HFFc6 (cell line): ENCODE results near the gene EXOC4. TPM values are rescaled to one million over a fixed set of nuclear protein-coding genes. Genes with fewer than 3 reads are reported as not detected.

Source experiments
- DNase-seq: peaks from one replicate; pipeline ENCODE4 v3.0.0-alpha.2; 2018
- H3K27ac Mint-ChIP-seq: 2 replicates; pipeline ENCODE4 v1.8.0; 2020; ENCODE audit warnings: mild to moderate bottlenecking, mixed read lengths
- H3K27me3 Mint-ChIP-seq: 2 replicates; pipeline ENCODE4 v1.8.0; 2021; ENCODE audit warnings: mild to moderate bottlenecking, moderate library complexity, mixed read lengths; ENCODE audit not compliant: insufficient read depth
- H3K36me3 Mint-ChIP-seq: 2 replicates; pipeline ENCODE4 v1.8.0; 2021; ENCODE audit warnings: low read depth, mixed read lengths
- H3K4me1 Mint-ChIP-seq: 2 replicates; pipeline ENCODE4 v1.8.0; 2020; ENCODE audit warnings: low read depth, mixed read lengths
- H3K4me3 Mint-ChIP-seq: 2 replicates; pipeline ENCODE4 v1.8.0; 2020; ENCODE audit warnings: mild to moderate bottlenecking, moderate library complexity, mixed read lengths
- H3K9me3 Mint-ChIP-seq: 2 replicates; pipeline ENCODE4 v1.8.0; 2020; ENCODE audit warnings: mild to moderate bottlenecking, mixed read lengths
- total RNA-seq, 6 experiments: library from RNA; stranded (reverse); fragmentation: NEBNext Ultra II Directional; extraction: Animal tissue kit (Norgen Biotek cat#: 25700); gene quantifications; 2 replicates in 1 of 6; 3 replicates in 5 of 6; pipeline ENCODE4 v1.2.3, GENCODE V29; 2021
- TF ChIP-seq, protein P1 (sequence below): fragments of 200-600 bp; sonication (generic); IDR thresholded peaks from 2 replicates; pipeline ENCODE4 v1.5.0; 2021; ENCODE audit warnings: antibody characterized with exemption, mild to moderate bottlenecking

EXOC4 gene
- total RNA-seq, 6 experiments from 2014 or later = 57.6 to 67.6 (median 61.4) TPM

DNA sequence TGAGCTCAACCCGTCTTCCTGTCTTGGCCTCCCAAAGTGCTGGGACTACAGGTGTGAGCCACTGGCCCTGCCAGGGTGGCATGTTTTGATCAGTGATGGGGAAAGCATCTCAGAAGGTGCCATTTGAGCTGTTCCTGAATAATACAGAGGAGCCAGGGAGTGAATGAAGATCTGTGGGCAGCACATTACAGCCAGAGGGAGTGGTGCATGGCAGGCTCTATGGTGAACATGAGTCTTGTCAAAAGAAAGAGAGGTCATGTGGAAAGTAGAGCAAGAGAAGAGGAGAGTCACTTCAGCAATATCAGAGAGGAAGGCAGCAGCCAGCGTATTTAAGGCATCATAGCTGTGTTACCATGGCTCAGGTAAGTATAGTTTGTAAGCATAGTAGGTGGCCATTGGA, 598.5 kb downstream of the EXOC4 start:
- TF ChIP-seq, protein P1, sequence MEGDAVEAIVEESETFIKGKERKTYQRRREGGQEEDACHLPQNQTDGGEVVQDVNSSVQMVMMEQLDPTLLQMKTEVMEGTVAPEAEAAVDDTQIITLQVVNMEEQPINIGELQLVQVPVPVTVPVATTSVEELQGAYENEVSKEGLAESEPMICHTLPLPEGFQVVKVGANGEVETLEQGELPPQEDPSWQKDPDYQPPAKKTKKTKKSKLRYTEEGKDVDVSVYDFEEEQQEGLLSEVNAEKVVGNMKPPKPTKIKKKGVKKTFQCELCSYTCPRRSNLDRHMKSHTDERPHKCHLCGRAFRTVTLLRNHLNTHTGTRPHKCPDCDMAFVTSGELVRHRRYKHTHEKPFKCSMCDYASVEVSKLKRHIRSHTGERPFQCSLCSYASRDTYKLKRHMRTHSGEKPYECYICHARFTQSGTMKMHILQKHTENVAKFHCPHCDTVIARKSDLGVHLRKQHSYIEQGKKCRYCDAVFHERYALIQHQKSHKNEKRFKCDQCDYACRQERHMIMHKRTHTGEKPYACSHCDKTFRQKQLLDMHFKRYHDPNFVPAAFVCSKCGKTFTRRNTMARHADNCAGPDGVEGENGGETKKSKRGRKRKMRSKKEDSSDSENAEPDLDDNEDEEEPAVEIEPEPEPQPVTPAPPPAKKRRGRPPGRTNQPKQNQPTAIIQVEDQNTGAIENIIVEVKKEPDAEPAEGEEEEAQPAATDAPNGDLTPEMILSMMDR = no peak
- Mint-ChIP-seq H3K9me3 (no peaks in the 10 kb centered on the region), H3K36me3 (no peaks in the 10 kb centered on the region), H3K27me3 (0 out of 2 replicates have a peak, but pooled peaks cover 3% of the 10 kb centered on the region), H3K27ac (peak overlapping the region; percentile 39), H3K4me1 (peaks cover 43% of the 10 kb centered on the region), H3K4me3 (no peak overlapping the region)
- DNase-seq = no peak

DNA sequence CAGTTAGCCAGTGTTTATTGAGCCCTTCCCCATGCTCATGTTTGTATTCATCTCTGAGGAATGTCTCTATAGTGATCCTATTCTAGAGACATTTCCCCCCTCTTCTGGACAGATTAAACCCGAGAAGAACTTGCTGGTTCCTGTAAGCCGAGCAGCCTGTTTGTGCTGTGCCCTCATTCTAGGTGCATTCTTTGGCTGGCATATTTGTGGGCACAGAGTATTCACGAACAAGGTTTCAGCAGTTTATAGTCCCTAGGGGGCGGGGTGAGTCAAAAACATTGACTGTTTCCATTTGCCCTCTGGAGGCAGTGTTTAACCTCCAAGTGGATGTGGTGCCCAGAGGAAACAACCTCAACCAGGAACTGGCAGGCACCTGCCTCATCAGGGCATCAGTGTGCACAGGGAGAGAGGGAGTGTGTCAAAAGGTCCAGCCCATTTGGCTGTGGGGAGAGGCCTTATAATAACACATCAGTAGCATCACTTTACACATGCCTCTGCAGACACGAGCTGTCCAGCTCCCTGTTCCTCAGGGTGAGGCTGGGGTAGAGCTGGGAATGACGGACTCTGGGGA, 600.9 kb downstream of the EXOC4 start:
- TF ChIP-seq, protein P1 = peak; percentile 78
- DNase-seq = peak; percentile 91
- Mint-ChIP-seq H3K9me3 (no peaks in the 10 kb centered on the region; the same call in 1 of the 2 replicates), H3K4me3 (peak overlapping the region; percentile 68), H3K4me1 (peaks cover 43% of the 10 kb centered on the region), H3K36me3 (no peaks in the 10 kb centered on the region), H3K27ac (peak overlapping the region; percentile 88), H3K27me3 (0 out of 2 replicates have a peak, but pooled peaks cover 3% of the 10 kb centered on the region)

DNA sequence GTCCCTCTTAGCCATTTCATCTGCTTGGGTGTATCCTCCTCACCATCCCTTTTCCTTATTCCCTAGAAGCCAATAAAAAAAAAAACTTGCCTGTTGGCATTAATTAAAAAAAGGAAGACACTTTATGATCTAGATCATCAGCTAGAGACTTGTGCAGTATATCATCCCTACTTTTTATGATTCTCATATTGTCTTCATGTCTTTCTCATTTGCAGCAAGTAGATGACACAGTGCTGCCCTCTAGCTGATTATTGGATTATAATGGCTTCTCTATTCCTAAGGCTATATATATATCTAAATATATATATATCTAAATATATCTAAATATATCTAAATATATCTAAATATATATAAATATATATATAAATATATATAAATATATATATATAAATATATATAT, 601.9 kb downstream of the EXOC4 start:
- H3K9me3 Mint-ChIP-seq = no peaks in the 10 kb centered on the region; the same call in 1 of the 2 replicates
- peak overlapping the region; percentile 21 for H3K4me3 Mint-ChIP-seq
- peaks cover 8% of the 10 kb centered on the region; the same call in 1 of the 2 replicates for H3K27me3 Mint-ChIP-seq
- H3K36me3 Mint-ChIP-seq = no peaks in the 10 kb centered on the region
- peak overlapping the region; percentile 88; the same call in 1 of the 2 replicates for H3K27ac Mint-ChIP-seq
- TF ChIP-seq, protein P1 = peak; percentile 75
- H3K4me1 Mint-ChIP-seq = peaks cover 43% of the 10 kb centered on the region
- DNase-seq = peak; percentile 68

DNA sequence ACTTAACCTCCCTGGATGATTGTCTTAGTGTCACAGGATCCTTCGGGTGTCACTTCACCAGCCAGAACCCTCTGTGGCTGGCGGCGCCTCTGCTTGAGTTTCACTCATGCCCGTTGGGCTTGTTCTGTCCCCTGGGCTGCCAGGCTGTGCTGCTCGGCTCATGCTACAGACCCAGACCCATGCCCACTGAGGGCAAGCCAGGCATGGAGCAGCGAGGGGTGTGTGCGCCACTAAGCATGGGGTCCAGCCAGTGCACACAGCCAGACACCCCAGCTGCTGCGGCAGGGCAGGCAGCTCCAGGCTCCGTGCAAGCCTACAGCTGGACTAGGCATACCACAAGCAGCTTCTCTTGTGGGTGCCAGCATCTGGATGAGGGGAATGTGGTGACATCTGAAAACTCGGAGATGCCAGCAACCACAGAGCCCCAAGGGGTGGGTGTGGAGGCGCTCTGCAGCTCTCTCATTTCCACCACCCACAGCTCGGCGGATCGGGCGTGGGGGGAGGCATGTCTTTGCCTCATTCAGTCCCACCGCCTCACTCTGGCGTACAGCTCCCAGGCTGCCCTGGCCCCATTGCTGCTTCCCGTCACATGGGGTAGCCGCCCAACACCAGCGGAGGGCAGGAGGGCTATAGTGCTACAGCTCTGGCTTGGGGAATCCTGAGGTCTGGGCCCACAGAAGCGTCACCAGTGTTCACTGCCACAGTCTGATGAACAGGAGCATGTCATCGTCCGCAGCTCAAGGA, 604.7 kb downstream of the EXOC4 start:
- peaks cover 29% of the 10 kb centered on the region for H3K4me1 Mint-ChIP-seq
- DNase-seq = no peak
- H3K36me3 Mint-ChIP-seq = no peaks in the 10 kb centered on the region
- H3K9me3 Mint-ChIP-seq = no peaks in the 10 kb centered on the region; the same call in 1 of the 2 replicates
- H3K4me3 Mint-ChIP-seq = no peak overlapping the region
- peaks cover 10% of the 10 kb centered on the region; the same call in 1 of the 2 replicates for H3K27me3 Mint-ChIP-seq
- H3K27ac Mint-ChIP-seq = no peak overlapping the region
- TF ChIP-seq, protein P1 = no peak

DNA sequence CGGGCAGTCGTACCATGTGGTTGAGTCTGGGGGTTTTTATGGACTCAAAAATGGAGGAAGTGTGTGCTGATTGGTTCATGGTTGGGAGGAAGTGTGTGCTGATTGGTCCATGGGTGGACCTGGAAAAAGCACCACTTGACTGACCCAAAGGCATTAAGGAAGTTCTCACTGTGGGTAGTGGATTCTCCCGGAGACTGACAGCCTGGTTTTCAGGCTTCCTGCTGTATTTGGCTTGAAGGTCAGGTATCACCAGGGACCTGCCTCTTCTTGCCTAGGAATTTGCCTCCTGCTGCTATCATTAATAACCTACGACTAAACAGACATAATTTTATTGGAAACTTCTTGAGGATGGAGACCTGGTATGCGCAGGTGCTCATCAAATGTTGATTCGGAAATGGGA, 605.4 kb downstream of the EXOC4 start:
- H3K4me3 Mint-ChIP-seq = no peak overlapping the region

More for the DNA sequence above, 605.4 kb downstream of the EXOC4 start:
- no peaks in the 10 kb centered on the region; the same call in 1 of the 2 replicates for H3K9me3 Mint-ChIP-seq
- no peaks in the 10 kb centered on the region for H3K36me3 Mint-ChIP-seq
- H3K27ac Mint-ChIP-seq = no peak overlapping the region
- TF ChIP-seq, protein P1 = no peak
- peaks cover 10% of the 10 kb centered on the region; the same call in 1 of the 2 replicates for H3K27me3 Mint-ChIP-seq
- peaks cover 22% of the 10 kb centered on the region for H3K4me1 Mint-ChIP-seq
- DNase-seq = no peak
